GM23338 (cell line): ENCODE measurements around the gene TRMT11. TPM values are rescaled to one million over a fixed set of nuclear protein-coding genes. Genes with fewer than 3 reads are reported as not detected.

Experiments used
- ATAC-seq: fragments of 200-7000 bp; cut with Tn5 transposase; 3 replicates; pipeline ENCODE4 v1.9.1; 2020
- DNase-seq: peaks from one replicate; pipeline ENCODE4 v3.0.0-alpha.2; 2015; ENCODE audit warnings: low spot score
- H2AFZ ChIP-seq: fragments of 200-600 bp; sonication (generic); 2 replicates; pipeline ENCODE4 v1.8.0; 2016; ENCODE audit warnings: antibody characterized with exemption, mild to moderate bottlenecking, moderate library complexity
- H3F3A ChIP-seq: fragments of 200-600 bp; sonication (generic); replicated peaks from 2 replicates; pipeline ENCODE4 v1.8.0; 2017; ENCODE audit warnings: antibody characterized with exemption, mixed run types, low read depth
- H3K27ac ChIP-seq: fragments of 200-600 bp; sonication (generic); 2 replicates; pipeline ENCODE4 v1.6.1; 2016; ENCODE audit warnings: low read depth
- H3K27me3 ChIP-seq: fragments of 200-600 bp; sonication (generic); 2 replicates; pipeline ENCODE4 v1.8.0; 2016; ENCODE audit warnings: mild to moderate bottlenecking, mixed run types, moderate library complexity; ENCODE audit not compliant: insufficient read depth
- H3K36me3 ChIP-seq: fragments of 200-600 bp; sonication (generic); 2 replicates; pipeline ENCODE4 v1.8.0; 2016; ENCODE audit warnings: mild to moderate bottlenecking; ENCODE audit not compliant: insufficient read depth
- H3K4me1 ChIP-seq: fragments of 200-600 bp; sonication (generic); 2 replicates; pipeline ENCODE4 v1.8.0; 2016; ENCODE audit warnings: mild to moderate bottlenecking, moderate library complexity; ENCODE audit not compliant: insufficient read depth
- H3K4me2 ChIP-seq: fragments of 200-600 bp; sonication (generic); 2 replicates; pipeline ENCODE4 v1.7.1; 2017; ENCODE audit warnings: mixed run types
- H3K4me3 ChIP-seq: fragments of 200-600 bp; sonication (generic); 2 replicates; pipeline ENCODE4 v1.6.1; 2016; ENCODE audit warnings: mixed run types
- H3K79me2 ChIP-seq: fragments of 200-600 bp; sonication (generic); replicated peaks from 2 replicates; pipeline ENCODE4 v1.8.0; 2017; ENCODE audit warnings: mild to moderate bottlenecking; ENCODE audit not compliant: insufficient read depth
- H3K9me2 ChIP-seq: fragments of 200-600 bp; sonication (generic); 2 replicates; pipeline ENCODE4 v1.8.0; 2017; ENCODE audit not compliant: insufficient read depth
- H4K20me1 ChIP-seq: fragments of 200-600 bp; sonication (generic); replicated peaks from 2 replicates; pipeline ENCODE4 v1.8.0; 2017; ENCODE audit warnings: mild to moderate bottlenecking; ENCODE audit not compliant: insufficient read depth
- H3K27ac Mint-ChIP-seq: 2 replicates; pipeline ENCODE4 v1.8.0; 2020; ENCODE audit warnings: inconsistent platforms, mild to moderate bottlenecking, moderate library complexity, mixed read lengths
- H3K27me3 Mint-ChIP-seq: 3 replicates; pipeline ENCODE4 v1.8.0; 2022; ENCODE audit warnings: low read depth, mild to moderate bottlenecking, moderate library complexity, mixed read lengths, inconsistent platforms; ENCODE audit not compliant: insufficient read depth, poor library complexity
- H3K36me3 Mint-ChIP-seq: 3 replicates; pipeline ENCODE4 v1.8.0; 2021; ENCODE audit warnings: low read depth, mild to moderate bottlenecking, inconsistent platforms, moderate library complexity, mixed read lengths
- H3K4me1 Mint-ChIP-seq: 3 replicates; pipeline ENCODE4 v1.8.0; 2020; ENCODE audit warnings: mild to moderate bottlenecking, inconsistent platforms, mixed read lengths
- H3K4me3 Mint-ChIP-seq: 3 replicates; pipeline ENCODE4 v1.8.0; 2021; ENCODE audit warnings: moderate library complexity, mild to moderate bottlenecking, inconsistent platforms, mixed read lengths
- H3K9me3 Mint-ChIP-seq: 3 replicates; pipeline ENCODE4 v1.8.0; 2020; ENCODE audit warnings: moderate library complexity, mild to moderate bottlenecking, inconsistent platforms, mixed read lengths
- CREB1 ChIP-seq: fragments of 250-450 bp; sonication (Bioruptor Pico); IDR thresholded peaks from 2 replicates; pipeline ENCODE4 v1.5.0; 2020; ENCODE audit warnings: low read depth, mild to moderate bottlenecking, moderate library complexity
- CTCF ChIP-seq, 2 experiments: fragments of 200-600 bp in 1 of 2; sonication (generic) in 1 of 2; conservative IDR thresholded peaks; 2 replicates each; pipeline versions ENCODE4 v1.5.1 to v1.6.1; 2016 to 2017; ENCODE audit warnings: antibody characterized with exemption in 2 of 2, low read depth in 2 of 2, mild to moderate bottlenecking in 2 of 2, moderate library complexity in 1 of 2
- ETS1 ChIP-seq: IDR thresholded peaks from 2 replicates; pipeline ENCODE4 v1.6.1; 2016; ENCODE audit warnings: antibody characterized with exemption
- EZH2 ChIP-seq: fragments of 200-600 bp; sonication (generic); IDR thresholded peaks from one replicate; pipeline ENCODE4 v1.8.0; 2017; ENCODE audit warnings: antibody characterized with exemption, mild to moderate bottlenecking, low read depth; ENCODE audit not compliant: unreplicated experiment
- EZH2phosphoT487 ChIP-seq: fragments of 200-600 bp; sonication (generic); IDR thresholded peaks from one replicate; pipeline ENCODE4 v1.8.1; 2018; ENCODE audit warnings: antibody characterized with exemption; ENCODE audit not compliant: unreplicated experiment
- JUNB ChIP-seq: IDR thresholded peaks from one replicate; pipeline ENCODE4 v1.6.1; 2016; ENCODE audit warnings: antibody characterized with exemption; ENCODE audit not compliant: unreplicated experiment
- NANOG ChIP-seq: IDR thresholded peaks from 2 replicates; pipeline ENCODE4 v1.6.1; 2016; ENCODE audit warnings: antibody characterized with exemption, borderline replicate concordance
- POLR2AphosphoS5 ChIP-seq: IDR thresholded peaks from 2 replicates; pipeline ENCODE4 v1.6.1; 2016; ENCODE audit warnings: antibody characterized with exemption, low read depth
- REST ChIP-seq: IDR thresholded peaks from one replicate; pipeline ENCODE4 v1.6.1; 2018; ENCODE audit warnings: antibody characterized with exemption; ENCODE audit not compliant: unreplicated experiment
- STAT1 ChIP-seq: IDR thresholded peaks from one replicate; pipeline ENCODE4 v1.6.1; 2016; ENCODE audit warnings: antibody characterized with exemption; ENCODE audit not compliant: unreplicated experiment
- ZNF114 ChIP-seq: fragments of 250-450 bp; sonication (Bioruptor Pico); IDR thresholded peaks from 2 replicates; pipeline ENCODE4 v1.5.0; 2020; ENCODE audit warnings: mild to moderate bottlenecking, moderate library complexity
- ZNF331 ChIP-seq: fragments of 250-450 bp; sonication (Bioruptor Pico); IDR thresholded peaks from 2 replicates; pipeline ENCODE4 v1.5.0; 2020; ENCODE audit warnings: low read depth, mild to moderate bottlenecking, moderate library complexity
- ZNF462 ChIP-seq: fragments of 250-450 bp; sonication (Bioruptor Pico); IDR thresholded peaks from 2 replicates; pipeline ENCODE4 v1.5.0; 2020; ENCODE audit warnings: mild to moderate bottlenecking, moderate library complexity
- polyA plus RNA-seq: library from polyadenylated mRNA; unstranded; fragments of >200 nt; fragmentation: Nextera tagmentation; extraction: Ambion mirVana; gene quantifications from 2 replicates; pipeline ENCODE4 v1.2.1, GENCODE V29; 2016
- total RNA-seq: library from RNA; depleted of rRNA; stranded (reverse); fragments of >200 nt; shearing (Covaris generic); gene quantifications from 2 replicates; pipeline ENCODE4 v1.2.3, GENCODE V29; 2014

The TRMT11 gene
- total and polyA plus RNA-seq, 2 experiments from 2014 or later = 49.5 to 50.9 TPM

GRCh38 chr6:125939026-125939425 is 47.3 kb upstream of the TRMT11 start:
- H3K36me3 Mint-ChIP-seq = no peaks in the 10 kb centered on the region
- no peak overlapping the region for H3K4me2 ChIP-seq
- DNase-seq (no peak), ATAC-seq (no peak)
- no peak overlapping the region for H3K4me3 Mint-ChIP-seq
- H3K27me3 ChIP-seq = no peaks in the 10 kb centered on the region
- H3K4me3 ChIP-seq = no peak overlapping the region
- no peaks in the 10 kb centered on the region for H3K4me1 Mint-ChIP-seq
- no peak overlapping the region for H3K27ac ChIP-seq
- H2AFZ ChIP-seq = no peak overlapping the region
- H3K9me2 ChIP-seq = no peaks in the 10 kb centered on the region
- H3K27ac Mint-ChIP-seq = no peak overlapping the region
- 0 out of 3 replicates have a peak, but pooled peaks cover 4% of the 10 kb centered on the region for H3K9me3 Mint-ChIP-seq
- no peaks in the 10 kb centered on the region for H3F3A ChIP-seq
- no peaks in the 10 kb centered on the region for H3K79me2 ChIP-seq
- no peaks in the 10 kb centered on the region for H4K20me1 ChIP-seq
- TF ChIP-seq ZNF462 (CRISPR knock-in tag) (no peak), JUNB (no peak), POLR2AphosphoS5 (no peak), CREB1 (CRISPR knock-in tag) (no peak), EZH2phosphoT487 (no peak), ETS1 (no peak), STAT1 (no peak), CTCF (conservative IDR thresholded peaks at IDR 0.05; ENCODE audit: low read depth in 2 of 2) (no peak), EZH2 (no peak), REST (no peak), ZNF114 (CRISPR knock-in tag) (no peak), ZNF331 (CRISPR knock-in tag) (no peak), NANOG (no peak)
- no peaks in the 10 kb centered on the region for H3K27me3 Mint-ChIP-seq
- H3K4me1 ChIP-seq = no peaks in the 10 kb centered on the region
- no peaks in the 10 kb centered on the region for H3K36me3 ChIP-seq
